Retina (tissue), 1 donor: ENCODE data around the gene TEAD1.

Source experiments
- DNase-seq: peaks from one replicate; pipeline ENCODE4 v3.0.0-alpha.2; 2016

The TEAD1 gene

GRCh38 chr11:12687740-12688139 lies 13.5 kb downstream of the TEAD1 start:
- no peak for DNase-seq

- no peak for DNase-seq
These were observed 15.0 kb downstream of the TEAD1 start for GRCh38 chr11:12689029-12689755.

- DNase-seq: no peak
These were observed 16.4 kb downstream of the TEAD1 start for GRCh38 chr11:12690663-12691062.

- DNase-seq: no peak
These were observed 17.3 kb downstream of the TEAD1 start for GRCh38 chr11:12691473-12691872.

- DNase-seq: peak; percentile 62
These were observed 18.2 kb downstream of the TEAD1 start for GRCh38 chr11:12692229-12693075.

GRCh38 chr11:12693094-12693478 lies 18.9 kb downstream of the TEAD1 start:
- DNase-seq: no peak

GRCh38 chr11:12693479-12694182 lies 19.4 kb downstream of the TEAD1 start:
- DNase-seq: peak; percentile 62

GRCh38 chr11:12694183-12694531 lies 19.9 kb downstream of the TEAD1 start:
- no peak for DNase-seq

- DNase-seq: no peak
These were observed 21.1 kb downstream of the TEAD1 start for GRCh38 chr11:12695221-12695794.

- no peak for DNase-seq
These were observed 21.7 kb downstream of the TEAD1 start for GRCh38 chr11:12695873-12696272.

GRCh38 chr11:12696911-12697581 lies 22.8 kb downstream of the TEAD1 start:
- no peak for DNase-seq

- DNase-seq: no peak
These were observed 23.8 kb downstream of the TEAD1 start for GRCh38 chr11:12698048-12698447.

- DNase-seq: no peak
These were observed 27.8 kb downstream of the TEAD1 start for GRCh38 chr11:12701811-12702592.

- DNase-seq: no peak
These were observed 28.8 kb downstream of the TEAD1 start for GRCh38 chr11:12702999-12703453.

- DNase-seq: no peak
These were observed 29.8 kb downstream of the TEAD1 start for GRCh38 chr11:12704049-12704448.

GRCh38 chr11:12705874-12706273 lies 31.7 kb downstream of the TEAD1 start:
- no peak for DNase-seq

GRCh38 chr11:12706545-12707499 lies 32.6 kb downstream of the TEAD1 start:
- DNase-seq: no peak

GRCh38 chr11:12707500-12707880 lies 33.3 kb downstream of the TEAD1 start:
- no peak for DNase-seq

- no peak for DNase-seq
These were observed 37.3 kb downstream of the TEAD1 start for GRCh38 chr11:12711496-12711895.

GRCh38 chr11:12712132-12712531 lies 37.9 kb downstream of the TEAD1 start:
- no peak for DNase-seq

GRCh38 chr11:12715131-12715530 lies 40.9 kb downstream of the TEAD1 start:
- no peak for DNase-seq
